Measurements from ENCODE around the gene RAB3GAP1. TPM values are rescaled to one million over a fixed set of nuclear protein-coding genes. Genes with fewer than 3 reads are reported as not detected.

The RAB3GAP1 gene
- total RNA-seq, 1 experiment from 2014 or later, result 38.6 TPM

DNA sequence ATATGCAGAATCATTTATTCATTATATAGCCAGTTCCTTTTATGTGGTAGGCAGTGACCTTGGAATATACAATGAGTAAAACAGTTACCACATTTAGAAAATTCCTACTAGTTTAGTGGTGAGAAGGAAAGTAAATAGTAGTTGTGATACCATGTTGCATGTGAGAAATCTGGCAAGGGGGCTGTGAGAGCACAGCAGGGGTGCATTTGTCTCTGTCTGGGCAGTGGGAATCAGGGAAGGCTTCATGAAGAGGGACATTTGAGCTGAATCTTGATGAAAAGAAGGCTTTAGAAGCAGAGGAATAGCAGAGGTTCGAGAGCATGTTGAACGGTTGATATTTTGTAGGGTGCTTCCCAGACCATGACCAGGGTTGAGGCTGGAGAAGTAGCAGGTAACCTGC is 78.7 kb downstream of the RAB3GAP1 start:
- ChIA-PET POLR2A (no interaction called here), CTCF (no interaction called here)
- TF ChIP-seq TCF7L2 (IDR thresholded peaks at IDR 0.05; ENCODE audit: low read depth, low read length) (no peak), CTCF (IDR thresholded peaks at IDR 0.05) (no peak)
- TF ChIP-seq, protein P1, sequence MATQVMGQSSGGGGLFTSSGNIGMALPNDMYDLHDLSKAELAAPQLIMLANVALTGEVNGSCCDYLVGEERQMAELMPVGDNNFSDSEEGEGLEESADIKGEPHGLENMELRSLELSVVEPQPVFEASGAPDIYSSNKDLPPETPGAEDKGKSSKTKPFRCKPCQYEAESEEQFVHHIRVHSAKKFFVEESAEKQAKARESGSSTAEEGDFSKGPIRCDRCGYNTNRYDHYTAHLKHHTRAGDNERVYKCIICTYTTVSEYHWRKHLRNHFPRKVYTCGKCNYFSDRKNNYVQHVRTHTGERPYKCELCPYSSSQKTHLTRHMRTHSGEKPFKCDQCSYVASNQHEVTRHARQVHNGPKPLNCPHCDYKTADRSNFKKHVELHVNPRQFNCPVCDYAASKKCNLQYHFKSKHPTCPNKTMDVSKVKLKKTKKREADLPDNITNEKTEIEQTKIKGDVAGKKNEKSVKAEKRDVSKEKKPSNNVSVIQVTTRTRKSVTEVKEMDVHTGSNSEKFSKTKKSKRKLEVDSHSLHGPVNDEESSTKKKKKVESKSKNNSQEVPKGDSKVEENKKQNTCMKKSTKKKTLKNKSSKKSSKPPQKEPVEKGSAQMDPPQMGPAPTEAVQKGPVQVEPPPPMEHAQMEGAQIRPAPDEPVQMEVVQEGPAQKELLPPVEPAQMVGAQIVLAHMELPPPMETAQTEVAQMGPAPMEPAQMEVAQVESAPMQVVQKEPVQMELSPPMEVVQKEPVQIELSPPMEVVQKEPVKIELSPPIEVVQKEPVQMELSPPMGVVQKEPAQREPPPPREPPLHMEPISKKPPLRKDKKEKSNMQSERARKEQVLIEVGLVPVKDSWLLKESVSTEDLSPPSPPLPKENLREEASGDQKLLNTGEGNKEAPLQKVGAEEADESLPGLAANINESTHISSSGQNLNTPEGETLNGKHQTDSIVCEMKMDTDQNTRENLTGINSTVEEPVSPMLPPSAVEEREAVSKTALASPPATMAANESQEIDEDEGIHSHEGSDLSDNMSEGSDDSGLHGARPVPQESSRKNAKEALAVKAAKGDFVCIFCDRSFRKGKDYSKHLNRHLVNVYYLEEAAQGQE (IDR thresholded peaks at IDR 0.05; ENCODE audit: insufficient read depth in 1 of 2, low read depth in 2 of 2, low read length in 1 of 2), result no peak
- Histone ChIP-seq H3K9me3 (ENCODE audit: control insufficient read depth, insufficient read depth, low read depth, low read length) (no peaks in the 10 kb centered on the region), H3K27me3 (ENCODE audit: control insufficient read depth, insufficient read depth, low read length) (no peaks in the 10 kb centered on the region), H3K27ac (ENCODE audit: low read length) (no peak overlapping the region), H3K36me3 (ENCODE audit: control insufficient read depth, insufficient read depth, low read length) (peaks cover 50% of the 10 kb centered on the region), H3K4me3 (ENCODE audit: low read depth in 2 of 2, low read length in 2 of 2) (no peak overlapping the region), H3K4me1 (ENCODE audit: control insufficient read depth, insufficient read depth, low read length) (no peaks in the 10 kb centered on the region)
- ATAC-seq (no peak), DNase-seq (ENCODE audit: low read depth, low spot score) (no peak)
- intact Hi-C loops (cut with micrococcal nuclease; ENCODE audit: unreplicated experiment), result no loop called here
- BruUV-seq (replicated peaks), result no TSS peak
- in situ Hi-C loops (cut with HindIII; ENCODE audit: low pct_unique_long_range_greater_than_20kb, low sequenced_read_pairs), result no loop called here

DNA sequence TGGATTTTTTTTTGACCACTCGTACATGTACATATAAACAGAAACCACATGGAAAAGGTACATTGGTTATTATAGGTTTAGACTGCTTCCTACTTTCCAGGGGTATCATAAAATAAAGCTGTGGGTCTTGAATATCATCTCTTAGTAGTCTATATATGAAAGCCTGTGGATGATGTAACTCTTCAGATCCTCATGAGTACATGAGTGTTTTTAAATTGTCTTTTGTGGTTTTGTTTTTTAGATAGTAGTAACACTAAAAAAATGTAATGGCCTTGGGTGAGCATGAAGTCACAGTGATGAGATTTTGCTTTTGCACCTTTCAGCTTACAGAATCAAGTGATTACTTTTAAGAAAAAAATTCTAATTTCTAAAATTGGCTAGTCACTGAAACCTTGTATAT is 80.2 kb downstream of the RAB3GAP1 start:
- H3K4me1 ChIP-seq (ENCODE audit: control insufficient read depth, insufficient read depth, low read length), result no peaks in the 10 kb centered on the region
- H3K4me3 ChIP-seq (ENCODE audit: low read depth in 2 of 2, low read length in 2 of 2), result no peak overlapping the region
- no TSS peak for BruUV-seq (replicated peaks)
- CTCF ChIA-PET, result no interaction called here
- ATAC-seq (no peak), DNase-seq (ENCODE audit: low read depth, low spot score) (no peak)
- in situ Hi-C loops (cut with HindIII; ENCODE audit: low pct_unique_long_range_greater_than_20kb, low sequenced_read_pairs) (no loop called here), intact Hi-C loops (cut with micrococcal nuclease; ENCODE audit: unreplicated experiment) (no loop called here)
- no peaks in the 10 kb centered on the region for H3K27me3 ChIP-seq (ENCODE audit: control insufficient read depth, insufficient read depth, low read length)
- TF ChIP-seq, protein P1 (IDR thresholded peaks at IDR 0.05; ENCODE audit: insufficient read depth in 1 of 2, low read depth in 2 of 2, low read length in 1 of 2), result no peak
- TF ChIP-seq CTCF (IDR thresholded peaks at IDR 0.05) (no peak), TCF7L2 (IDR thresholded peaks at IDR 0.05; ENCODE audit: low read depth, low read length) (no peak), SIN3A (IDR thresholded peaks at IDR 0.05; ENCODE audit: borderline replicate concordance, insufficient read depth, low read depth, low read length) (no peak), POLR2AphosphoS5 (IDR thresholded peaks at IDR 0.05; ENCODE audit: low read depth, low read length) (no peak)
- no peak overlapping the region for H3K27ac ChIP-seq (ENCODE audit: low read length)
- H3K9me3 ChIP-seq (ENCODE audit: control insufficient read depth, insufficient read depth, low read depth, low read length), result no peaks in the 10 kb centered on the region
- POLR2A ChIA-PET, result no interaction called here
- peaks cover 41% of the 10 kb centered on the region for H3K36me3 ChIP-seq (ENCODE audit: control insufficient read depth, insufficient read depth, low read length)
